Measurements from ENCODE around the gene ACSF3. TPM values are rescaled to one million over a fixed set of nuclear protein-coding genes. Genes with fewer than 3 reads are reported as not detected.

Gene ACSF3
- total RNA-seq, 1 experiment from 2014 or later: 74.5 TPM

DNA sequence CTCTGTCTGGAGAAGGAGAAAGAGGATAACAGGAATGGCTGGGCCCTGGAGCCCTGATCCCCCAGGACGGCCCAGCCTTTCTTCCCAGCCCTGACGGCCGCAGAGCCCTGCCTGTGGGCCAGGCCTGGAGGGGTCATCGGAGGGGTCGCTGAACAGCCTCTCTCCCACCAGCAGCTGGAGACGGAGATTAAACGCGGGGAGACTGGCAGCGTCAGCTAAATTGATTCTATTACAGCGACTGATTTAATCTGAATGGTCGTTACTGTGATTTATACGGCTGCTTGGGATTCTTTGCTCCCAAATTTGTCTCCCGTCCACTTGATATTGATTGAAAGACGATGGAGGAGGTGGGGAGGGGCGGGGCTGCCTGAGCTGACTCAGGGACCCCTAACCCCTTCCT, 70.8 kb downstream of the ACSF3 start:
- no peaks in the 10 kb centered on the region for H3K79me2 ChIP-seq (ENCODE audit: insufficient read depth, low read length)
- H3K4me1 ChIP-seq (ENCODE audit: control insufficient read depth in 1 of 2, insufficient read depth in 2 of 2, low read length in 2 of 2): peaks cover 6 to 17% of the 10 kb centered on the region in 2 experiments
- POLR2A ChIA-PET: no interaction called here
- no peak overlapping the region for H3K27ac ChIP-seq (ENCODE audit: low read depth, low read length)
- no peaks in the 10 kb centered on the region for H3K9me2 ChIP-seq (ENCODE audit: insufficient read depth)
- ATAC-seq (no peak), DNase-seq (ENCODE audit: low read depth, low spot score) (no peak)
- H3K9me3 ChIP-seq (ENCODE audit: control insufficient read depth in 1 of 2, insufficient read depth in 1 of 2, low read depth in 1 of 2, low read length in 2 of 2): no peaks in the 10 kb centered on the region
- no TSS peak for BruUV-seq (replicated peaks)
- no peaks in the 10 kb centered on the region for H3K27me3 ChIP-seq (ENCODE audit: insufficient read depth, low read length)
- no peaks in the 10 kb centered on the region for H4K20me1 ChIP-seq (ENCODE audit: insufficient read depth)
- no peak overlapping the region for H3K4me2 ChIP-seq (ENCODE audit: low read length)
- no peak overlapping the region for H3K9ac ChIP-seq (ENCODE audit: low read length)
- H3K4me3 ChIP-seq (replicated peaks in 1 of 2; ENCODE audit: low read depth in 1 of 2, low read length in 2 of 2): no peak overlapping the region
- CTCF ChIA-PET: no interaction called here
- RAD21 ChIA-PET (ENCODE audit: low non-redundant PET in 1 of 2, low total read pairs in 2 of 2, uncharacterized antibody in 2 of 2, unreplicated experiment in 2 of 2): no interaction called here
- TF ChIP-seq EZH2phosphoT487 (IDR thresholded peaks at IDR 0.05; ENCODE audit: borderline replicate concordance): no peak
- no peak for TF ChIP-seq POLR2AphosphoS5 (IDR thresholded peaks at IDR 0.05; ENCODE audit: low read depth, low read length)
- TF ChIP-seq SRF (IDR thresholded peaks at IDR 0.05; ENCODE audit: low read depth): no peak
- no peak for TF ChIP-seq CBX3 (IDR thresholded peaks at IDR 0.05; ENCODE audit: low read depth)
- no peak for TF ChIP-seq POLR2A (IDR thresholded peaks at IDR 0.05; ENCODE audit: borderline replicate concordance, extremely low read depth, insufficient read depth, insufficient read length)
- no peak for TF ChIP-seq YY1 (IDR thresholded peaks at IDR 0.05; ENCODE audit: extremely low read depth, insufficient replicate concordance, low read depth, low read length)
- no peak for TF ChIP-seq TCF7L2 (IDR thresholded peaks at IDR 0.05; ENCODE audit: borderline replicate concordance, extremely low read depth, insufficient read depth, insufficient read length)
- TF ChIP-seq, protein P1, sequence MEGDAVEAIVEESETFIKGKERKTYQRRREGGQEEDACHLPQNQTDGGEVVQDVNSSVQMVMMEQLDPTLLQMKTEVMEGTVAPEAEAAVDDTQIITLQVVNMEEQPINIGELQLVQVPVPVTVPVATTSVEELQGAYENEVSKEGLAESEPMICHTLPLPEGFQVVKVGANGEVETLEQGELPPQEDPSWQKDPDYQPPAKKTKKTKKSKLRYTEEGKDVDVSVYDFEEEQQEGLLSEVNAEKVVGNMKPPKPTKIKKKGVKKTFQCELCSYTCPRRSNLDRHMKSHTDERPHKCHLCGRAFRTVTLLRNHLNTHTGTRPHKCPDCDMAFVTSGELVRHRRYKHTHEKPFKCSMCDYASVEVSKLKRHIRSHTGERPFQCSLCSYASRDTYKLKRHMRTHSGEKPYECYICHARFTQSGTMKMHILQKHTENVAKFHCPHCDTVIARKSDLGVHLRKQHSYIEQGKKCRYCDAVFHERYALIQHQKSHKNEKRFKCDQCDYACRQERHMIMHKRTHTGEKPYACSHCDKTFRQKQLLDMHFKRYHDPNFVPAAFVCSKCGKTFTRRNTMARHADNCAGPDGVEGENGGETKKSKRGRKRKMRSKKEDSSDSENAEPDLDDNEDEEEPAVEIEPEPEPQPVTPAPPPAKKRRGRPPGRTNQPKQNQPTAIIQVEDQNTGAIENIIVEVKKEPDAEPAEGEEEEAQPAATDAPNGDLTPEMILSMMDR (IDR thresholded peaks at IDR 0.05 in 2 of 3, conservative IDR thresholded peaks at IDR 0.05 in 1 of 3; ENCODE audit: borderline replicate concordance in 1 of 3, insufficient read depth in 1 of 3, low read depth in 2 of 3, low read length in 2 of 3): no peak
- TF ChIP-seq, protein P2, sequence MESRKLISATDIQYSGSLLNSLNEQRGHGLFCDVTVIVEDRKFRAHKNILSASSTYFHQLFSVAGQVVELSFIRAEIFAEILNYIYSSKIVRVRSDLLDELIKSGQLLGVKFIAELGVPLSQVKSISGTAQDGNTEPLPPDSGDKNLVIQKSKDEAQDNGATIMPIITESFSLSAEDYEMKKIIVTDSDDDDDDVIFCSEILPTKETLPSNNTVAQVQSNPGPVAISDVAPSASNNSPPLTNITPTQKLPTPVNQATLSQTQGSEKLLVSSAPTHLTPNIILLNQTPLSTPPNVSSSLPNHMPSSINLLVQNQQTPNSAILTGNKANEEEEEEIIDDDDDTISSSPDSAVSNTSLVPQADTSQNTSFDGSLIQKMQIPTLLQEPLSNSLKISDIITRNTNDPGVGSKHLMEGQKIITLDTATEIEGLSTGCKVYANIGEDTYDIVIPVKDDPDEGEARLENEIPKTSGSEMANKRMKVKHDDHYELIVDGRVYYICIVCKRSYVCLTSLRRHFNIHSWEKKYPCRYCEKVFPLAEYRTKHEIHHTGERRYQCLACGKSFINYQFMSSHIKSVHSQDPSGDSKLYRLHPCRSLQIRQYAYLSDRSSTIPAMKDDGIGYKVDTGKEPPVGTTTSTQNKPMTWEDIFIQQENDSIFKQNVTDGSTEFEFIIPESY (IDR thresholded peaks at IDR 0.05; ENCODE audit: extremely low read depth, insufficient replicate concordance, low read length): no peak
- TF ChIP-seq, protein P3, sequence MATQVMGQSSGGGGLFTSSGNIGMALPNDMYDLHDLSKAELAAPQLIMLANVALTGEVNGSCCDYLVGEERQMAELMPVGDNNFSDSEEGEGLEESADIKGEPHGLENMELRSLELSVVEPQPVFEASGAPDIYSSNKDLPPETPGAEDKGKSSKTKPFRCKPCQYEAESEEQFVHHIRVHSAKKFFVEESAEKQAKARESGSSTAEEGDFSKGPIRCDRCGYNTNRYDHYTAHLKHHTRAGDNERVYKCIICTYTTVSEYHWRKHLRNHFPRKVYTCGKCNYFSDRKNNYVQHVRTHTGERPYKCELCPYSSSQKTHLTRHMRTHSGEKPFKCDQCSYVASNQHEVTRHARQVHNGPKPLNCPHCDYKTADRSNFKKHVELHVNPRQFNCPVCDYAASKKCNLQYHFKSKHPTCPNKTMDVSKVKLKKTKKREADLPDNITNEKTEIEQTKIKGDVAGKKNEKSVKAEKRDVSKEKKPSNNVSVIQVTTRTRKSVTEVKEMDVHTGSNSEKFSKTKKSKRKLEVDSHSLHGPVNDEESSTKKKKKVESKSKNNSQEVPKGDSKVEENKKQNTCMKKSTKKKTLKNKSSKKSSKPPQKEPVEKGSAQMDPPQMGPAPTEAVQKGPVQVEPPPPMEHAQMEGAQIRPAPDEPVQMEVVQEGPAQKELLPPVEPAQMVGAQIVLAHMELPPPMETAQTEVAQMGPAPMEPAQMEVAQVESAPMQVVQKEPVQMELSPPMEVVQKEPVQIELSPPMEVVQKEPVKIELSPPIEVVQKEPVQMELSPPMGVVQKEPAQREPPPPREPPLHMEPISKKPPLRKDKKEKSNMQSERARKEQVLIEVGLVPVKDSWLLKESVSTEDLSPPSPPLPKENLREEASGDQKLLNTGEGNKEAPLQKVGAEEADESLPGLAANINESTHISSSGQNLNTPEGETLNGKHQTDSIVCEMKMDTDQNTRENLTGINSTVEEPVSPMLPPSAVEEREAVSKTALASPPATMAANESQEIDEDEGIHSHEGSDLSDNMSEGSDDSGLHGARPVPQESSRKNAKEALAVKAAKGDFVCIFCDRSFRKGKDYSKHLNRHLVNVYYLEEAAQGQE (IDR thresholded peaks at IDR 0.05; ENCODE audit: low read depth): no peak
- TF ChIP-seq, protein P4, sequence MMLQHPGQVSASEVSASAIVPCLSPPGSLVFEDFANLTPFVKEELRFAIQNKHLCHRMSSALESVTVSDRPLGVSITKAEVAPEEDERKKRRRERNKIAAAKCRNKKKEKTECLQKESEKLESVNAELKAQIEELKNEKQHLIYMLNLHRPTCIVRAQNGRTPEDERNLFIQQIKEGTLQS (IDR thresholded peaks at IDR 0.05): no peak
- TF ChIP-seq SP1 (IDR thresholded peaks at IDR 0.05; ENCODE audit: low read depth): no peak
- no peak for TF ChIP-seq ZNF274 (IDR thresholded peaks at IDR 0.05; ENCODE audit: low read depth, low read length)
- no peak for TF ChIP-seq ZFX (IDR thresholded peaks at IDR 0.05)
- TF ChIP-seq RAD21 (IDR thresholded peaks at IDR 0.05; ENCODE audit: low read depth): no peak
- TF ChIP-seq ELF1 (IDR thresholded peaks at IDR 0.05; ENCODE audit: borderline replicate concordance, low read depth): no peak
- H2AFZ ChIP-seq (ENCODE audit: low read depth, low read length, poor library complexity, severe bottlenecking): no peak overlapping the region
- H3K36me3 ChIP-seq (ENCODE audit: control insufficient read depth in 1 of 2, insufficient read depth in 2 of 2, low read length in 2 of 2): no peaks in the 10 kb centered on the region
- intact Hi-C loops (cut with micrococcal nuclease): no loop called here
